ENCODE measurements around the gene C19orf81. TPM values are rescaled to one million over a fixed set of nuclear protein-coding genes. Genes with fewer than 3 reads are reported as not detected.

C19orf81 gene
- total and polyA plus RNA-seq, 9 of the 15 experiments (the other 6 are each of a cell fraction or from before 2014, with no cell fraction given) = 2.5 to 42.9 (median 33.0) TPM; not detected in 4

DNA sequence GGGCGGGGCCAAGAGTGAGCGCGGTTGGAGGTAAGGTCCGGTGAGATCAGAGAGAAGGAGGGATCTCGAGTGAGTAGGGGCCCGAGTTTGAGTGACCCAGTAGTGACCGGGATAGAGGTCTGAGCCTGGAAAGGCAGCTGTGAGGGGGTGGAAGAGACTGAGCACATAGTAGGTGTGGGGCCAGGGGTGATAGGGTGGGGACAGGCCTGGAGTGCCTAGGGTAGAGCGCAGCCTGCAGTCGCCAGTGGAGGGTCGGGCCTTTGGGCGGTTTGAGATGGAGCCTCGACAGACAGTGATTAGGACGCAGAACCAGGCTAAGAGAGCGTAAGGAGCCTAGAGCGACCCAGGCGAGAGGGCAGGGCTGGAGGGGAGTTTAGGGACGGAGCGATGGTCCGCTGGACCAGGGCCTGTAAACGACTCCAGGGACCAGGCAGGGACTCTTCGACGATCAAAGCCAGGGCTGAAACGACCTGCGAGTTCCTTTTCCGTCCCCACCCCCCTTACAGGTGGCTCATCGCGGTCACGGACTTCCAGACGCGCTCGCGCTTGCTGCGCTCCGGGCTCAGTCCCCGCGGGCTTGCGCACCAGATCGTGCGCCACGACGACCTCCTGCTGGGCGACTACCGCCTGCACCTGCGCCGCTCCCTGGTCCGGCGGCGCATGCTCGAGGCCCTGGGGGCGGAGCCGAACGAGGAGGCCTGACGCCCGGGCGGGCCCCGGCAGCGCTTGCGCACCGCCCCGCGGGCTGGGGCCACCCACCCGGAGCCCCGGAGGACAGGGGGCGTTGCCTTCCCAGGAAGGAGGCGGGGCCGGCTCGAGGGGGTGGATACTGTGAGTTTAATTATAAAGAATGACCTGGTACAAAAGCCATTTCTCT lies 9.4 kb downstream of the C19orf81 start (continued):
- TF ChIP-seq, protein P1, sequence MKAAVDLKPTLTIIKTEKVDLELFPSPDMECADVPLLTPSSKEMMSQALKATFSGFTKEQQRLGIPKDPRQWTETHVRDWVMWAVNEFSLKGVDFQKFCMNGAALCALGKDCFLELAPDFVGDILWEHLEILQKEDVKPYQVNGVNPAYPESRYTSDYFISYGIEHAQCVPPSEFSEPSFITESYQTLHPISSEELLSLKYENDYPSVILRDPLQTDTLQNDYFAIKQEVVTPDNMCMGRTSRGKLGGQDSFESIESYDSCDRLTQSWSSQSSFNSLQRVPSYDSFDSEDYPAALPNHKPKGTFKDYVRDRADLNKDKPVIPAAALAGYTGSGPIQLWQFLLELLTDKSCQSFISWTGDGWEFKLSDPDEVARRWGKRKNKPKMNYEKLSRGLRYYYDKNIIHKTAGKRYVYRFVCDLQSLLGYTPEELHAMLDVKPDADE (conservative IDR thresholded peaks at IDR 0.05; ENCODE audit: control insufficient read depth, low read depth, low read length) = peak; percentile 69; the same call in 1 of the 2 replicates
- no peak for TF ChIP-seq ZNF253 (CRISPR knock-in tag; conservative IDR thresholded peaks at IDR 0.05)
- TF ChIP-seq, protein P2, sequence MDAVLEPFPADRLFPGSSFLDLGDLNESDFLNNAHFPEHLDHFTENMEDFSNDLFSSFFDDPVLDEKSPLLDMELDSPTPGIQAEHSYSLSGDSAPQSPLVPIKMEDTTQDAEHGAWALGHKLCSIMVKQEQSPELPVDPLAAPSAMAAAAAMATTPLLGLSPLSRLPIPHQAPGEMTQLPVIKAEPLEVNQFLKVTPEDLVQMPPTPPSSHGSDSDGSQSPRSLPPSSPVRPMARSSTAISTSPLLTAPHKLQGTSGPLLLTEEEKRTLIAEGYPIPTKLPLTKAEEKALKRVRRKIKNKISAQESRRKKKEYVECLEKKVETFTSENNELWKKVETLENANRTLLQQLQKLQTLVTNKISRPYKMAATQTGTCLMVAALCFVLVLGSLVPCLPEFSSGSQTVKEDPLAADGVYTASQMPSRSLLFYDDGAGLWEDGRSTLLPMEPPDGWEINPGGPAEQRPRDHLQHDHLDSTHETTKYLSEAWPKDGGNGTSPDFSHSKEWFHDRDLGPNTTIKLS (IDR thresholded peaks at IDR 0.05; ENCODE audit: borderline replicate concordance, low read depth) = peak; percentile 83
- TF ChIP-seq, protein P3, sequence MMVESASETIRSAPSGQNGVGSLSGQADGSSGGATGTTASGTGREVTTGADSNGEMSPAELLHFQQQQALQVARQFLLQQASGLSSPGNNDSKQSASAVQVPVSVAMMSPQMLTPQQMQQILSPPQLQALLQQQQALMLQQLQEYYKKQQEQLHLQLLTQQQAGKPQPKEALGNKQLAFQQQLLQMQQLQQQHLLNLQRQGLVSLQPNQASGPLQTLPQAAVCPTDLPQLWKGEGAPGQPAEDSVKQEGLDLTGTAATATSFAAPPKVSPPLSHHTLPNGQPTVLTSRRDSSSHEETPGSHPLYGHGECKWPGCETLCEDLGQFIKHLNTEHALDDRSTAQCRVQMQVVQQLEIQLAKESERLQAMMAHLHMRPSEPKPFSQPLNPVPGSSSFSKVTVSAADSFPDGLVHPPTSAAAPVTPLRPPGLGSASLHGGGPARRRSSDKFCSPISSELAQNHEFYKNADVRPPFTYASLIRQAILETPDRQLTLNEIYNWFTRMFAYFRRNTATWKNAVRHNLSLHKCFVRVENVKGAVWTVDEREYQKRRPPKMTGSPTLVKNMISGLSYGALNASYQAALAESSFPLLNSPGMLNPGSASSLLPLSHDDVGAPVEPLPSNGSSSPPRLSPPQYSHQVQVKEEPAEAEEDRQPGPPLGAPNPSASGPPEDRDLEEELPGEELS (CRISPR knock-in tag; IDR thresholded peaks at IDR 0.05; ENCODE audit: borderline replicate concordance) = no peak
- peak; percentile 10 for TF ChIP-seq NCOA4 (IDR thresholded peaks at IDR 0.05; ENCODE audit: partially characterized antibody)
- peak; percentile 92; the same call in 1 of the 2 replicates for TF ChIP-seq HLTF (IDR thresholded peaks at IDR 0.05)
- peak; percentile 25 for TF ChIP-seq ZFP36 (IDR thresholded peaks at IDR 0.05; ENCODE audit: low read depth, low read length, partially characterized antibody)
- peak; percentile 93 for TF ChIP-seq FOXP1 (CRISPR knock-in tag; IDR thresholded peaks at IDR 0.05)
- TF ChIP-seq PRMT5 (CRISPR knock-in tag; IDR thresholded peaks at IDR 0.05) = peak; percentile 56; the same call in 1 of the 2 replicates
- peak; percentile 91 for TF ChIP-seq TAF7 (tag; IDR thresholded peaks at IDR 0.05)
- TF ChIP-seq, protein P4, sequence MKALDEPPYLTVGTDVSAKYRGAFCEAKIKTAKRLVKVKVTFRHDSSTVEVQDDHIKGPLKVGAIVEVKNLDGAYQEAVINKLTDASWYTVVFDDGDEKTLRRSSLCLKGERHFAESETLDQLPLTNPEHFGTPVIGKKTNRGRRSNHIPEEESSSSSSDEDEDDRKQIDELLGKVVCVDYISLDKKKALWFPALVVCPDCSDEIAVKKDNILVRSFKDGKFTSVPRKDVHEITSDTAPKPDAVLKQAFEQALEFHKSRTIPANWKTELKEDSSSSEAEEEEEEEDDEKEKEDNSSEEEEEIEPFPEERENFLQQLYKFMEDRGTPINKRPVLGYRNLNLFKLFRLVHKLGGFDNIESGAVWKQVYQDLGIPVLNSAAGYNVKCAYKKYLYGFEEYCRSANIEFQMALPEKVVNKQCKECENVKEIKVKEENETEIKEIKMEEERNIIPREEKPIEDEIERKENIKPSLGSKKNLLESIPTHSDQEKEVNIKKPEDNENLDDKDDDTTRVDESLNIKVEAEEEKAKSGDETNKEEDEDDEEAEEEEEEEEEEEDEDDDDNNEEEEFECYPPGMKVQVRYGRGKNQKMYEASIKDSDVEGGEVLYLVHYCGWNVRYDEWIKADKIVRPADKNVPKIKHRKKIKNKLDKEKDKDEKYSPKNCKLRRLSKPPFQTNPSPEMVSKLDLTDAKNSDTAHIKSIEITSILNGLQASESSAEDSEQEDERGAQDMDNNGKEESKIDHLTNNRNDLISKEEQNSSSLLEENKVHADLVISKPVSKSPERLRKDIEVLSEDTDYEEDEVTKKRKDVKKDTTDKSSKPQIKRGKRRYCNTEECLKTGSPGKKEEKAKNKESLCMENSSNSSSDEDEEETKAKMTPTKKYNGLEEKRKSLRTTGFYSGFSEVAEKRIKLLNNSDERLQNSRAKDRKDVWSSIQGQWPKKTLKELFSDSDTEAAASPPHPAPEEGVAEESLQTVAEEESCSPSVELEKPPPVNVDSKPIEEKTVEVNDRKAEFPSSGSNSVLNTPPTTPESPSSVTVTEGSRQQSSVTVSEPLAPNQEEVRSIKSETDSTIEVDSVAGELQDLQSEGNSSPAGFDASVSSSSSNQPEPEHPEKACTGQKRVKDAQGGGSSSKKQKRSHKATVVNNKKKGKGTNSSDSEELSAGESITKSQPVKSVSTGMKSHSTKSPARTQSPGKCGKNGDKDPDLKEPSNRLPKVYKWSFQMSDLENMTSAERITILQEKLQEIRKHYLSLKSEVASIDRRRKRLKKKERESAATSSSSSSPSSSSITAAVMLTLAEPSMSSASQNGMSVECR (CRISPR knock-in tag; IDR thresholded peaks at IDR 0.05) = peak; percentile 85
- TF ChIP-seq PYGO2 (tag; IDR thresholded peaks at IDR 0.05) = no peak
- TF ChIP-seq HOXB6 (CRISPR knock-in tag; IDR thresholded peaks at IDR 0.05; ENCODE audit: borderline replicate concordance) = no peak
- peak; percentile 92 for TF ChIP-seq POLR2G (IDR thresholded peaks at IDR 0.05; ENCODE audit: low read depth, low read length)
- 0 out of 2 replicates have a peak, but pooled peaks have one; percentile 71 for TF ChIP-seq PURB (CRISPR knock-in tag; IDR thresholded peaks at IDR 0.05; ENCODE audit: low read depth)

Measured in K562 (cell line).